ENCODE results near the gene PRIMPOL. TPM values are rescaled to one million over a fixed set of nuclear protein-coding genes. Genes with fewer than 3 reads are reported as not detected.

Gene PRIMPOL
- total RNA-seq, 1 experiment from 2014 or later, result 29.5 TPM

DNA sequence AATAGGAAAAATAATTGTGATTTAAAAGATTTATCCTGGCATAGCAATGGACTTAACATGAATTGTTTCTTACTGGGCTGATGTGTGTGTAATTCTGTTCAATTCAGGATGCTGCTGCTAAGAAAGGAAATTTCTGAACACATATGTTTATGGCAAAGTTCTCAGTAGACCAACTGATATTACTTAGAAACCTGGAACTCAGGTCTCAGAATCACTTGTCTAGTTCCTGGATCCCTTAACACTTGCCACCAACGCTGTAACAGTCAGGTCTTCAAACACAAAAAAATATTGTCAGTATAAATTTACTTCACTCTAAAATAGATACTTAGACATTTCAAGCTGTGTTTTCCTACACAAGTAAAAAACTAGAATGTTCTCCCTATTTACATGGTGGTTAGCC lies 5.8 kb upstream of the PRIMPOL start:
- DNase-seq, result no peak
- TF ChIP-seq, protein P1, sequence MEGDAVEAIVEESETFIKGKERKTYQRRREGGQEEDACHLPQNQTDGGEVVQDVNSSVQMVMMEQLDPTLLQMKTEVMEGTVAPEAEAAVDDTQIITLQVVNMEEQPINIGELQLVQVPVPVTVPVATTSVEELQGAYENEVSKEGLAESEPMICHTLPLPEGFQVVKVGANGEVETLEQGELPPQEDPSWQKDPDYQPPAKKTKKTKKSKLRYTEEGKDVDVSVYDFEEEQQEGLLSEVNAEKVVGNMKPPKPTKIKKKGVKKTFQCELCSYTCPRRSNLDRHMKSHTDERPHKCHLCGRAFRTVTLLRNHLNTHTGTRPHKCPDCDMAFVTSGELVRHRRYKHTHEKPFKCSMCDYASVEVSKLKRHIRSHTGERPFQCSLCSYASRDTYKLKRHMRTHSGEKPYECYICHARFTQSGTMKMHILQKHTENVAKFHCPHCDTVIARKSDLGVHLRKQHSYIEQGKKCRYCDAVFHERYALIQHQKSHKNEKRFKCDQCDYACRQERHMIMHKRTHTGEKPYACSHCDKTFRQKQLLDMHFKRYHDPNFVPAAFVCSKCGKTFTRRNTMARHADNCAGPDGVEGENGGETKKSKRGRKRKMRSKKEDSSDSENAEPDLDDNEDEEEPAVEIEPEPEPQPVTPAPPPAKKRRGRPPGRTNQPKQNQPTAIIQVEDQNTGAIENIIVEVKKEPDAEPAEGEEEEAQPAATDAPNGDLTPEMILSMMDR (conservative IDR thresholded peaks at IDR 0.05), result no peak
- no peak for TF ChIP-seq EZH2 (IDR thresholded peaks at IDR 0.05; ENCODE audit: low read depth)
- Histone ChIP-seq H3F3A (ENCODE audit: insufficient read depth, low read depth) (no peaks in the 10 kb centered on the region), H3K79me2 (ENCODE audit: low read depth) (peaks cover 47% of the 10 kb centered on the region), H4K20me1 (ENCODE audit: insufficient read depth) (no peaks in the 10 kb centered on the region; the same call in 1 of the 2 replicates), H3K27ac (no peak overlapping the region), H3K4me2 (no peak overlapping the region), H3K9me3 (ENCODE audit: insufficient read depth, low read depth) (no peaks in the 10 kb centered on the region), H3K36me3 (ENCODE audit: low read depth) (no peaks in the 10 kb centered on the region), H3K4me3 (no peak overlapping the region), H3K4me1 (replicated peaks; ENCODE audit: insufficient read depth) (peaks cover 16% of the 10 kb centered on the region), H3K27me3 (ENCODE audit: insufficient read depth, low read depth) (no peaks in the 10 kb centered on the region), H3K9me2 (ENCODE audit: insufficient read depth) (no peaks in the 10 kb centered on the region), H2AFZ (no peak overlapping the region)
- intact Hi-C loops (cut with micrococcal nuclease; ENCODE audit: unreplicated experiment), result loop anchor here (10.0 kb wide), 1 partner anchor 239 kb away; no protein-coding TSS in a partner anchor
- no TSS peak for BruUV-seq (replicated peaks)
- POLR2A ChIA-PET (ENCODE audit: unreplicated experiment), result no interaction called here
- CTCF ChIA-PET, result no interaction called here

DNA sequence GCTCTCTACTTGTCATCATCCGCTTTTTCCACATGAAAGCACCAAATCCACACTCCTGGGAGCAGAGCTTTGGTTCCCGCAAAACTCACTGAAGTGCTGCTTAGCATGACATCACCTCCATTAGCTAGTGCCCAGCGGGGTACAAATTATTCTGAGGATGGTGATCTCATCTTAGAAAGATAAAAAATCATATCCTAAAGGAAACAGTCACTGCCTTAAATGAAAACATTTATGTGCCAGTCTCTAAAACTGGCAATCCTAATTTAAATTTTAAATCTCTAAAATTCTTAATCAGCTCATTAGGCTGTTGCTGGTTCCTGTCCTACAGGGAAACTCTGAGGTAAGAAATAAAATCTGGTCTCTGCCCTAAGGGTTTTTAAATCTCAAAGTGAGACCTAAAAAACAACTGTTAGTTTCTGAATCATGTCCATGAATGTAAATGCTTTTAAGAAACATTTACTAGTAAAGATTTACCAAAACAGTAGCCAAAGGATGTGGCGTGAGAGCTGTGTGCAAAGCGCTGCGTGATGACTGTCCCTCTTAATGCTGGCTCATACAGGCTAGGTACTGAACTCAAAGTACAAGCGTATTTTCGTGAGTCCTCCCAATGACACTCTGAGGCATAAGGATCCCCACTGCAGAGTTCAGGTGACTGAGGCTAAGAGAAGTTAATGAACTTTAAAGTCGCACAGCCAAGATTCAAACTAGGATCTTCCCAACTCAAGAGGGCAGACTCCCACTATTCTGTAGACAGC lies 4.8 kb upstream of the PRIMPOL start:
- POLR2A ChIA-PET (ENCODE audit: unreplicated experiment), result interaction anchor here (0.6 to 0.7 kb wide), 2 partner anchors 10 to 103 kb away, joined by 4 to 11 read pairs; no protein-coding TSS in a partner anchor
- Histone ChIP-seq H3F3A (ENCODE audit: insufficient read depth, low read depth) (no peaks in the 10 kb centered on the region), H3K27ac (no peak overlapping the region), H3K79me2 (ENCODE audit: low read depth) (peaks cover 47% of the 10 kb centered on the region), H3K27me3 (ENCODE audit: insufficient read depth, low read depth) (no peaks in the 10 kb centered on the region), H3K4me1 (replicated peaks; ENCODE audit: insufficient read depth) (peaks cover 16% of the 10 kb centered on the region), H3K4me2 (no peak overlapping the region), H2AFZ (no peak overlapping the region), H3K9me3 (ENCODE audit: insufficient read depth, low read depth) (no peaks in the 10 kb centered on the region), H3K9me2 (ENCODE audit: insufficient read depth) (no peaks in the 10 kb centered on the region), H3K36me3 (ENCODE audit: low read depth) (no peaks in the 10 kb centered on the region), H4K20me1 (ENCODE audit: insufficient read depth) (no peaks in the 10 kb centered on the region; the same call in 1 of the 2 replicates), H3K4me3 (no peak overlapping the region)
- TF ChIP-seq EZH2 (IDR thresholded peaks at IDR 0.05; ENCODE audit: low read depth), result no peak
- TF ChIP-seq, protein P1 (conservative IDR thresholded peaks at IDR 0.05), result no peak
- DNase-seq, result no peak
- CTCF ChIA-PET, result no interaction called here
- intact Hi-C loops (cut with micrococcal nuclease; ENCODE audit: unreplicated experiment), result loop anchor here (10.0 kb wide), 1 partner anchor 240 kb away; no protein-coding TSS in a partner anchor
- BruUV-seq (replicated peaks), result no TSS peak

- H3K4me3 ChIP-seq, result no peak overlapping the region
- no peaks in the 10 kb centered on the region for H3K36me3 ChIP-seq (ENCODE audit: low read depth)
- H3K9me2 ChIP-seq (ENCODE audit: insufficient read depth), result no peaks in the 10 kb centered on the region
- TF ChIP-seq, protein P1 (conservative IDR thresholded peaks at IDR 0.05), result no peak
- TF ChIP-seq EZH2 (IDR thresholded peaks at IDR 0.05; ENCODE audit: low read depth), result no peak
- H3K9me3 ChIP-seq (ENCODE audit: insufficient read depth, low read depth), result no peaks in the 10 kb centered on the region
- ChIA-PET POLR2A (ENCODE audit: unreplicated experiment) (no interaction called here), CTCF (no interaction called here)
- H3F3A ChIP-seq (ENCODE audit: insufficient read depth, low read depth), result no peaks in the 10 kb centered on the region
- no peak overlapping the region; the same call in 1 of the 2 replicates for H3K4me2 ChIP-seq
- no peaks in the 10 kb centered on the region; the same call in 1 of the 2 replicates for H4K20me1 ChIP-seq (ENCODE audit: insufficient read depth)
- H3K27ac ChIP-seq, result no peak overlapping the region
- H3K27me3 ChIP-seq (ENCODE audit: insufficient read depth, low read depth), result no peaks in the 10 kb centered on the region
- no peak for DNase-seq
- H3K79me2 ChIP-seq (ENCODE audit: low read depth), result peaks cover 52% of the 10 kb centered on the region
- H3K4me1 ChIP-seq (replicated peaks; ENCODE audit: insufficient read depth), result peaks cover 20% of the 10 kb centered on the region
- intact Hi-C loops (cut with micrococcal nuclease; ENCODE audit: unreplicated experiment), result loop anchor here (10.0 kb wide), 1 partner anchor 241 kb away; no protein-coding TSS in a partner anchor
- H2AFZ ChIP-seq, result no peak overlapping the region
- BruUV-seq (replicated peaks), result no TSS peak
Observed at GRCh38 chr4:184645904-184646610, 3.5 kb upstream of the PRIMPOL start.
